Endothelial cell of umbilical vein (primary cell): ENCODE measurements around the gene RANBP17.

Experiments used
- POLR2A ChIP-seq: IDR thresholded peaks from 2 replicates; pipeline ENCODE4 v1.6.1; 2012; ENCODE audit warnings: low read depth, mild to moderate bottlenecking, control low read depth, low read length
- POLR2AphosphoS5 ChIP-seq: IDR thresholded peaks from 2 replicates; pipeline ENCODE4 v1.6.1; 2012; ENCODE audit warnings: low read depth, mild to moderate bottlenecking, control low read depth, low read length, moderate library complexity; ENCODE audit not compliant: insufficient read depth
- TF ChIP-seq, protein P1 (sequence below), 2 donors: IDR thresholded peaks; 1 replicate in 1 of 2; 2 replicates in 1 of 2; pipeline ENCODE4 v1.5.1; 2011; ENCODE audit warnings: low read length in 2 of 2, mild to moderate bottlenecking in 2 of 2, moderate library complexity in 2 of 2, control low read depth in 1 of 2, inconsistent platforms in 1 of 2, low read depth in 1 of 2; ENCODE audit not compliant: insufficient read depth in 1 of 2; ENCODE audit errors: extremely low read depth in 1 of 2
- TF ChIP-seq, protein P2 (sequence below): IDR thresholded peaks from 2 replicates; pipeline ENCODE4 v1.6.1; 2011; ENCODE audit not compliant: insufficient read depth, insufficient read length

DNA sequence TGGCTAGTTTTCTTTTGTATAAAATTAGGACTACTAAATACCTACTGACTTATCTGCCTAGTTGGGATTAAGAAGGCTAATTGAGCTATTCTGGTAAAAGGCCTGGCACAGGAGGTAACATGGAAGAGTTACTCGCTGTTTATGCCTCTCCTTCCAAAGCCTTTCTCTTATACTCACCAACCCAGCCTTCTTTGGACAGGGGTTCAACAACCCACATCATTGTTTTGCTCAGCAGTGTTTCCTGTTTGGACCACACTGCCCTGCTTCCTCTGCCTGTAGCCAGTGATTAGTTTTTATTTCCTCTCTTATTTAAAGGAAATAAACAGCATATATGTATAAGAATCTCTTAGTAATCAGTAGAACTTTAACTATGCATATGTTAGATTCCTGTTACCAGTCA lies 362.1 kb downstream of the RANBP17 start:
- TF ChIP-seq POLR2A, result no peak
- TF ChIP-seq, protein P1, sequence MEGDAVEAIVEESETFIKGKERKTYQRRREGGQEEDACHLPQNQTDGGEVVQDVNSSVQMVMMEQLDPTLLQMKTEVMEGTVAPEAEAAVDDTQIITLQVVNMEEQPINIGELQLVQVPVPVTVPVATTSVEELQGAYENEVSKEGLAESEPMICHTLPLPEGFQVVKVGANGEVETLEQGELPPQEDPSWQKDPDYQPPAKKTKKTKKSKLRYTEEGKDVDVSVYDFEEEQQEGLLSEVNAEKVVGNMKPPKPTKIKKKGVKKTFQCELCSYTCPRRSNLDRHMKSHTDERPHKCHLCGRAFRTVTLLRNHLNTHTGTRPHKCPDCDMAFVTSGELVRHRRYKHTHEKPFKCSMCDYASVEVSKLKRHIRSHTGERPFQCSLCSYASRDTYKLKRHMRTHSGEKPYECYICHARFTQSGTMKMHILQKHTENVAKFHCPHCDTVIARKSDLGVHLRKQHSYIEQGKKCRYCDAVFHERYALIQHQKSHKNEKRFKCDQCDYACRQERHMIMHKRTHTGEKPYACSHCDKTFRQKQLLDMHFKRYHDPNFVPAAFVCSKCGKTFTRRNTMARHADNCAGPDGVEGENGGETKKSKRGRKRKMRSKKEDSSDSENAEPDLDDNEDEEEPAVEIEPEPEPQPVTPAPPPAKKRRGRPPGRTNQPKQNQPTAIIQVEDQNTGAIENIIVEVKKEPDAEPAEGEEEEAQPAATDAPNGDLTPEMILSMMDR (IDR thresholded peaks at IDR 0.05; ENCODE audit: extremely low read depth in 1 of 2, insufficient read depth in 1 of 2, low read depth in 1 of 2, low read length in 2 of 2), result no peak
- TF ChIP-seq, protein P2, sequence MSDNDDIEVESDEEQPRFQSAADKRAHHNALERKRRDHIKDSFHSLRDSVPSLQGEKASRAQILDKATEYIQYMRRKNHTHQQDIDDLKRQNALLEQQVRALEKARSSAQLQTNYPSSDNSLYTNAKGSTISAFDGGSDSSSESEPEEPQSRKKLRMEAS, result no peak
- TF ChIP-seq POLR2AphosphoS5, result no peak
